Measurements from ENCODE around the gene GPR85. TPM values are rescaled to one million over a fixed set of nuclear protein-coding genes. Genes with fewer than 3 reads are reported as not detected.

Gene GPR85
- total RNA-seq, 1 experiment from 2014 or later: not detected

DNA sequence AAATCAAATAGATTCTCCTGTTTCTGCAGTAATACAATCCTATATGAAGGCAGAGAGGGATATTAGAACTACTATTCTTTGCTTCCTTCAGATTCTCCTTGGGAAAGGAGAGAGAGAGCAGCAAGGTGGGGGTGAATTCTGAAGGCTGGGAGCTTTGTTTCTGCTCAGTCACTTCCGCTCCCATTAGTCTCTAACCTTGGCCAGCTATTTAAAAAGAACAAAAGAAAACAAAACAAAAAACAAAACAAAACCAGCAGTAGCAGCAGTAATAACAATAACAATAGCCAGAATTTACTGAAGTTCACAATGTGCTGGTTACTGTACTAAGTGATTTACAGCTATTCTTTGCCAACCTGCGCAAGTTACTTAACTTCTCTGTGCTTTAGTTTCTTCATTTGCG is 9.9 kb downstream of the GPR85 start:
- intact Hi-C loops (cut with micrococcal nuclease; ENCODE audit: unreplicated experiment): no loop called here
- DNase-seq: no peak
- no peaks in the 10 kb centered on the region for H3K27me3 Mint-ChIP-seq (ENCODE audit: unreplicated experiment)
- TF ChIP-seq, protein P1, sequence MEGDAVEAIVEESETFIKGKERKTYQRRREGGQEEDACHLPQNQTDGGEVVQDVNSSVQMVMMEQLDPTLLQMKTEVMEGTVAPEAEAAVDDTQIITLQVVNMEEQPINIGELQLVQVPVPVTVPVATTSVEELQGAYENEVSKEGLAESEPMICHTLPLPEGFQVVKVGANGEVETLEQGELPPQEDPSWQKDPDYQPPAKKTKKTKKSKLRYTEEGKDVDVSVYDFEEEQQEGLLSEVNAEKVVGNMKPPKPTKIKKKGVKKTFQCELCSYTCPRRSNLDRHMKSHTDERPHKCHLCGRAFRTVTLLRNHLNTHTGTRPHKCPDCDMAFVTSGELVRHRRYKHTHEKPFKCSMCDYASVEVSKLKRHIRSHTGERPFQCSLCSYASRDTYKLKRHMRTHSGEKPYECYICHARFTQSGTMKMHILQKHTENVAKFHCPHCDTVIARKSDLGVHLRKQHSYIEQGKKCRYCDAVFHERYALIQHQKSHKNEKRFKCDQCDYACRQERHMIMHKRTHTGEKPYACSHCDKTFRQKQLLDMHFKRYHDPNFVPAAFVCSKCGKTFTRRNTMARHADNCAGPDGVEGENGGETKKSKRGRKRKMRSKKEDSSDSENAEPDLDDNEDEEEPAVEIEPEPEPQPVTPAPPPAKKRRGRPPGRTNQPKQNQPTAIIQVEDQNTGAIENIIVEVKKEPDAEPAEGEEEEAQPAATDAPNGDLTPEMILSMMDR (IDR thresholded peaks at IDR 0.05; ENCODE audit: unreplicated experiment): no peak
- no peaks in the 10 kb centered on the region for H3K4me1 Mint-ChIP-seq (ENCODE audit: low read depth, unreplicated experiment)
- CTCF ChIA-PET: no interaction called here
- no peak overlapping the region for H3K27ac Mint-ChIP-seq (ENCODE audit: unreplicated experiment)
- no peaks in the 10 kb centered on the region for H3K36me3 Mint-ChIP-seq (ENCODE audit: insufficient read depth, unreplicated experiment)
- H3K4me3 Mint-ChIP-seq (ENCODE audit: low read depth, unreplicated experiment): no peak overlapping the region
- BruUV-seq (replicated peaks): no TSS peak
- H3K9me3 Mint-ChIP-seq (ENCODE audit: low read depth, unreplicated experiment): no peaks in the 10 kb centered on the region

DNA sequence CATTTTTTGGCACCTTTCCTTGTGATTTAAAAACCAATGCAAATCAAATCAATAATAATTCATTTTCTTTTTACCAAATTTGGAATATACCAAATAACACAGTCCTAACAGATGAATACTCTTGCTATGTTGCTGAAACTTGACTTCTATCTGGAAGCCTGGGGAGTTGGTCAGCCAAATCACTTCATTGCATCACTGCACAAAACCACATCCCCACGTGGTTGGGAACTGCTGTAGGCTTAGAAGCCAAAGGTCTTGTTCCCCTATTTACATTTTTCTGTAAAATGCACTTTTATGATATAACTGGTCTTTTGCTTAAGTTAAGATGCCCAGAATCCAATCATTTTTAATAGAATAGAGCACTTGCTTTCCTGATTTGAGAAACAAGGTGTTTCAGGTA is 15.2 kb downstream of the GPR85 start:
- Mint-ChIP-seq H3K4me1 (ENCODE audit: low read depth, unreplicated experiment) (no peaks in the 10 kb centered on the region), H3K27me3 (ENCODE audit: unreplicated experiment) (no peaks in the 10 kb centered on the region), H3K36me3 (ENCODE audit: insufficient read depth, unreplicated experiment) (no peaks in the 10 kb centered on the region), H3K9me3 (ENCODE audit: low read depth, unreplicated experiment) (peaks cover 2% of the 10 kb centered on the region), H3K27ac (ENCODE audit: unreplicated experiment) (no peak overlapping the region), H3K4me3 (ENCODE audit: low read depth, unreplicated experiment) (no peak overlapping the region)
- no peak for DNase-seq
- CTCF ChIA-PET: interaction anchor here (0.6 kb wide), 1 partner anchor 522 kb away, joined by 3 read pairs; no protein-coding TSS in a partner anchor
- no TSS peak for BruUV-seq (replicated peaks)
- intact Hi-C loops (cut with micrococcal nuclease; ENCODE audit: unreplicated experiment): no loop called here
- TF ChIP-seq, protein P1 (IDR thresholded peaks at IDR 0.05; ENCODE audit: unreplicated experiment): no peak

DNA sequence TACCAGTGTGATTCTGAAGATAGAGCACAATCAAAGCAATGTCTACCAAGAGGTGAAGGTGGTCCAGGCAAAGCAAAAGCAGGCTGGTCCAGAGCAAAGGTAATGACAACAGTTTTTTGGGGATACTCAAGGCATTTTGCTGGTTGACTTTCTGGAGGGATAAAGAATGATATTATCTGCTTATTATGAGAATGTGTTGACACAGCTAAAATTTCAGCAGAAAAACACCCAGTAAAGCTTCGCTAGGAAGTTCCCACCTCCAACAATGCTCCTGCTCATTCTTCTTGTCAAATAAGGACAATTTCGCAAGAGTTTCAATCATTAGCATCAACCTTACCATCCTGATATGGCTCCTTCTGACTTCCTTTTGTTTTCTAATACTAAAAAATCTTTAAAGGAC is 24.1 kb downstream of the GPR85 start:
- Mint-ChIP-seq H3K9me3 (ENCODE audit: low read depth, unreplicated experiment) (peaks cover 3% of the 10 kb centered on the region), H3K27ac (ENCODE audit: unreplicated experiment) (no peak overlapping the region), H3K4me3 (ENCODE audit: low read depth, unreplicated experiment) (no peak overlapping the region), H3K27me3 (ENCODE audit: unreplicated experiment) (no peaks in the 10 kb centered on the region), H3K4me1 (ENCODE audit: low read depth, unreplicated experiment) (no peaks in the 10 kb centered on the region), H3K36me3 (ENCODE audit: insufficient read depth, unreplicated experiment) (no peaks in the 10 kb centered on the region)
- no peak for DNase-seq
- TF ChIP-seq, protein P1 (IDR thresholded peaks at IDR 0.05; ENCODE audit: unreplicated experiment): no peak
- BruUV-seq (replicated peaks): no TSS peak
- intact Hi-C loops (cut with micrococcal nuclease; ENCODE audit: unreplicated experiment): no loop called here
- CTCF ChIA-PET: no interaction called here

DNA sequence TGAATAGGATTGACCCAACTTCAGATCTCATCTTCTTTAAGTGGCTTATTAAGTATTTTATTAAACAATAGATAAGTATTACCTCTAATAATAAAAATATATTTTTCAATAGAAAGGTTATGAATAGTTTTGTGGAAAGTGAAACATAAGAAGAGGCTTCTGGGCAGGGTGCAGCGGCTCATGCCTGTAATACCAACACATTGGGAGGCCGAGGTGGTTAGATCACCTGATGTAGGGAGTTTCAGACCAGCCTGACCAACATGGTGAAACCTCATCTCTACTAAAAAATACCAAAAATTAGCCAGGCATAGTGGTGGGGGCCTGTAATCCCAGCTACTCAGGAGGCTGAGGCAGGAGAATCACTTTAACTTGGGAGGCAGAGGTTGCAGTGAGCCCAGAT is 26.5 kb downstream of the GPR85 start:
- Mint-ChIP-seq H3K4me1 (ENCODE audit: low read depth, unreplicated experiment) (no peaks in the 10 kb centered on the region), H3K36me3 (ENCODE audit: insufficient read depth, unreplicated experiment) (no peaks in the 10 kb centered on the region), H3K27me3 (ENCODE audit: unreplicated experiment) (no peaks in the 10 kb centered on the region), H3K27ac (ENCODE audit: unreplicated experiment) (no peak overlapping the region), H3K4me3 (ENCODE audit: low read depth, unreplicated experiment) (no peak overlapping the region), H3K9me3 (ENCODE audit: low read depth, unreplicated experiment) (no peaks in the 10 kb centered on the region)
- TF ChIP-seq, protein P1 (IDR thresholded peaks at IDR 0.05; ENCODE audit: unreplicated experiment): no peak
- intact Hi-C loops (cut with micrococcal nuclease; ENCODE audit: unreplicated experiment): no loop called here
- CTCF ChIA-PET: no interaction called here
- BruUV-seq (replicated peaks): no TSS peak
- no peak for DNase-seq

All from Calu3 (cell line).